GM21360 (cell line): ENCODE data around the gene ALPG.
"Not testable (repeated sequence)": the region's sequence is repeated elsewhere in the genome, so short reads cannot be mapped to it uniquely, and the experiment has no call there.

Experiments
- ATAC-seq: cut with Tn5 transposase; IDR thresholded peaks from one replicate; pipeline ENCODE4 v1.9.1; 2021; ENCODE audit warnings: mild to moderate bottlenecking, moderate library complexity; ENCODE audit not compliant: unreplicated experiment

ALPG gene

GRCh38 chr2:232394431-232394830 is 12.2 kb upstream of the ALPG start:
- ATAC-seq = not testable (repeated sequence)

- no peak for ATAC-seq
Observed at GRCh38 chr2:232395586-232395985, 11.1 kb upstream of the ALPG start.

- no peak for ATAC-seq
Observed at GRCh38 chr2:232396683-232397082, 10.0 kb upstream of the ALPG start.

- ATAC-seq = no peak
Observed at GRCh38 chr2:232398293-232399034, 8.2 kb upstream of the ALPG start.

GRCh38 chr2:232400256-232401015 is 6.2 kb upstream of the ALPG start:
- ATAC-seq = no peak

- no peak for ATAC-seq
Observed at GRCh38 chr2:232402518-232402917, 4.1 kb upstream of the ALPG start.

GRCh38 chr2:232405943-232406510 is 617 bp upstream of the ALPG start:
- ATAC-seq = no peak

- ATAC-seq = not testable (repeated sequence)
Observed at GRCh38 chr2:232407428-232408150, 945 bp downstream of the ALPG start.

GRCh38 chr2:232408269-232408668 is 1.6 kb downstream of the ALPG start:
- not testable (repeated sequence) for ATAC-seq

- not testable (repeated sequence) for ATAC-seq
Observed at GRCh38 chr2:232409617-232410016, 3.0 kb downstream of the ALPG start.

GRCh38 chr2:232410238-232410900 is 3.7 kb downstream of the ALPG start:
- ATAC-seq = no peak

- no peak for ATAC-seq
Observed at GRCh38 chr2:232411901-232412629, 5.4 kb downstream of the ALPG start.

- ATAC-seq = no peak
Observed at GRCh38 chr2:232412986-232413385, 6.3 kb downstream of the ALPG start.

GRCh38 chr2:232415138-232415690 is 8.6 kb downstream of the ALPG start:
- no peak for ATAC-seq

- ATAC-seq = no peak
Observed at GRCh38 chr2:232415736-232416520, 9.3 kb downstream of the ALPG start.

GRCh38 chr2:232416521-232417470 is 10.2 kb downstream of the ALPG start:
- no peak for ATAC-seq

GRCh38 chr2:232417489-232417888 is 10.8 kb downstream of the ALPG start:
- no peak for ATAC-seq

- no peak for ATAC-seq
Observed at GRCh38 chr2:232418056-232418455, 11.4 kb downstream of the ALPG start.
